Measurements from ENCODE around the gene ZNF462.
A peak's percentile ranks its signal among the peaks of the same experiment; 100 is the strongest.

The ZNF462 gene

DNA sequence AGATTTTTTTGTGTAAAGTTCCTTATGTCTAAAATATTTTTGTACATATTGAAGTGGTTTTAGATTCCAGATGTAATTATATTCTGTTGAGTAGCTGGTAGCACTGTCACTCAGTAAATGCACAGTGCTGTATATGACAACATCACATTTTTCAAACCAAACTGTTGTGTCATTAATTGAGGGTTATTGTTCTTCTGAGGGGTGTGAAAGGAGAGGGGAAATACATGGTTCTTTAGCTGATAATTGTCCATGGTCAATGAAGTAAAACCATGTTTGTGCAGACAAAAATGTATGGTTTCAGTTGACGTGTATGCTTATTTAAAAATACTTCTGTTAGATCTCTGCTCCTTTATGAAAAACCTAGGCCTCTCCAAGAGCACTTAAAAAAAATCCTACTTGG lies 3.3 kb downstream of the ZNF462 start:
- no peak overlapping the region for H3K27ac ChIP-seq
- TF ChIP-seq, protein P1, sequence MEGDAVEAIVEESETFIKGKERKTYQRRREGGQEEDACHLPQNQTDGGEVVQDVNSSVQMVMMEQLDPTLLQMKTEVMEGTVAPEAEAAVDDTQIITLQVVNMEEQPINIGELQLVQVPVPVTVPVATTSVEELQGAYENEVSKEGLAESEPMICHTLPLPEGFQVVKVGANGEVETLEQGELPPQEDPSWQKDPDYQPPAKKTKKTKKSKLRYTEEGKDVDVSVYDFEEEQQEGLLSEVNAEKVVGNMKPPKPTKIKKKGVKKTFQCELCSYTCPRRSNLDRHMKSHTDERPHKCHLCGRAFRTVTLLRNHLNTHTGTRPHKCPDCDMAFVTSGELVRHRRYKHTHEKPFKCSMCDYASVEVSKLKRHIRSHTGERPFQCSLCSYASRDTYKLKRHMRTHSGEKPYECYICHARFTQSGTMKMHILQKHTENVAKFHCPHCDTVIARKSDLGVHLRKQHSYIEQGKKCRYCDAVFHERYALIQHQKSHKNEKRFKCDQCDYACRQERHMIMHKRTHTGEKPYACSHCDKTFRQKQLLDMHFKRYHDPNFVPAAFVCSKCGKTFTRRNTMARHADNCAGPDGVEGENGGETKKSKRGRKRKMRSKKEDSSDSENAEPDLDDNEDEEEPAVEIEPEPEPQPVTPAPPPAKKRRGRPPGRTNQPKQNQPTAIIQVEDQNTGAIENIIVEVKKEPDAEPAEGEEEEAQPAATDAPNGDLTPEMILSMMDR (conservative IDR thresholded peaks at IDR 0.05): no peak
- TF ChIP-seq ZFX (IDR thresholded peaks at IDR 0.05): no peak

DNA sequence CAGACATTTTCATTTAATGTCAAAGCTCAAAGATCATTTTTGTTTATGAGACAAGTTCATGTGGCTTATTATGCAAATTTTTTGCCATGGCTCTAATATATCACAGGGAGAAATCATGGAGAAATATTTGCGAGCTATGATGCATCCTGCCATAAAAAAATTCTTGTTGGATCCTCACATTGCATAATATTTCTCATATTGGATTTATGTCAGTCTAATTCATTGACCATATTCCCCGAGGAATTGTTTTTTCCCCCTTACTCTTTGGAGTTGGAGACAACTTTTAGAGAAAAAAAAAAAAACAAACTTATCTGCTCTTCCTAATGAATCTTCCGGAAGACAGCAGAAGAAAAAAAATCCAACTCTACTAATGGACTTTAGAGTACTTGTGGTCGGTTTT lies 4.3 kb downstream of the ZNF462 start:
- no peak overlapping the region for H3K27ac ChIP-seq
- TF ChIP-seq, protein P1 (conservative IDR thresholded peaks at IDR 0.05): no peak
- TF ChIP-seq ZFX (IDR thresholded peaks at IDR 0.05): no peak

DNA sequence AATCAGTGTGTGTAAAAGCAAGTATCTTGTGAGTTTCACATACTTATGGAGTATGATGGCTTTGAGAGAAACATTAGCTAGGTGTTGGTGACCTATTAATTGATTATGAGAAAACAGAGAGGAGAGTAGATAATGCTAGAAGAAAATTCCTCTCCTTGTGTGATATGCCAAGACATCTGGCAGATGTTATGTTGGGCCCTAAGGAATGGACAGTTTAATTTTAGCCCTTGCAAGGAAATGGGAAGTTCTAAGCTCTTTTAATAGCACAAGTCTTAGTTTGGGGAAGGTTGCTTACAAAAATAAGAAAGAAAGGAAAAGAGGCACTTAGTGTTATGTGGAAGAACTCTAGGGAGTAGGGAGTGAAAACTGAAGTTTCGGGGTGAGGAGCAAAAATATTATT lies 5.1 kb downstream of the ZNF462 start:
- TF ChIP-seq ZFX (IDR thresholded peaks at IDR 0.05): no peak
- TF ChIP-seq, protein P1 (conservative IDR thresholded peaks at IDR 0.05): no peak

DNA sequence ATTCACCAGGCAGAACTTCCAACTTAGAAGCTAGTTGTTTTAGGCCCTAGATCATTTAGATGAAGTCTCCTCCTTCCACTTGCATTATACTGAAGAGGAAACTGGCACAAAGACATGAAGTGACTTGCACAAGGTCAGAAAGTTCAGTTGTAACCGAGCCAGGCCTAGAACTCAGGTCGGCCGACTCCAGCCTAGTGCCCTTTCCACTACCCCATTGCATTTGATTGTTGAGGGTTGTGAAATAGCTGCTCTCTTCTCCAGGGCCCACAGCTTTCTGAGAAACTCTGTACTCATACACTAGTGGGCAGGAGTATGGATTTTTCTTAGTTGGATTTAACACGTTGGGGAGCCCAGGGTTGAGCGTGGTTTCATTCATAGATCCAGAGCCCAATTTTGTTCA lies 5.6 kb downstream of the ZNF462 start:
- H3K27ac ChIP-seq: peak overlapping the region; percentile 60; the same call in 1 of the 2 replicates
- TF ChIP-seq ZFX (IDR thresholded peaks at IDR 0.05): no peak
- TF ChIP-seq, protein P1 (conservative IDR thresholded peaks at IDR 0.05): no peak

More for the DNA sequence above, 5.1 kb downstream of the ZNF462 start:
- no peak overlapping the region for H3K27ac ChIP-seq

DNA sequence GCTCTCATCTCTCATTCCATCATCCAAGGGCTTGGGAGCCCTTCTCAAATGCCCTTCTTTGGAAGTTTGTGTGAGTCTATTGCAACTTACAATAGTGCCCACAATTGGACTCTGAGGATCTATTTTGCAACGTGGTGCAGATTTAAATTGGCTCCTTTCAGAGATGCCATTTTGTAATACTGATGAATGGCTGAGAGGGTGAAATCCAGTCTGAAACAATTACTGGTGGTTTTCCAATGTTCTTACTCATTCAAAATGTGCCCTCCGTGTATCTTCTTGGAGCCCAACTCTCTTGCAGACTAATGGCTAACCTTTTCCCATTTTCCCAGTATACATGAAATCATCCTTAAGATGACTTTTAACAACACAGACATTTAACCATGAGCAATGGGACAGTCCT lies 6.1 kb downstream of the ZNF462 start:
- H3K27ac ChIP-seq: peak overlapping the region; percentile 60; the same call in 1 of the 2 replicates
- no peak for TF ChIP-seq ZFX (IDR thresholded peaks at IDR 0.05)
- TF ChIP-seq, protein P1 (conservative IDR thresholded peaks at IDR 0.05): no peak

DNA sequence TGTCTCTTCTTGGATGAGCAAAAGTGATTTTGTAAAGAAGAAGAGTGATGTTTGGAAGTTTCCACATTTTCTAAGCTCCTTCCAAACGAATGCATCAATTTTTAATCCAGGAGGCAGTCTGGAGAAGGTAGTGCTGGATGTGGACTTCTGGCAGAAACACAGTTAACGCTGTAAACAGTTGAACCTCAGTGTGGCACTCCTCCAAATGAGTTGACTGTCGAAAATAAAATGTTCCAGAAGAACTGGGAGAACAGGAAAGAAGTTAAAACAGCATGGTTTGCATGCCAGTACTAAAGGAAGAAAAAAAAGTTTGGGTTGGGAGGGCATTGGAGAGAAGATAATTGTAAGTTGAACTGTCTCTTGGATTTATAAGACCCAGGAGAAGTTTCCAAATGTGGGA lies 6.5 kb downstream of the ZNF462 start:
- no peak for TF ChIP-seq ZFX (IDR thresholded peaks at IDR 0.05)
- TF ChIP-seq, protein P1 (conservative IDR thresholded peaks at IDR 0.05): no peak
- H3K27ac ChIP-seq: peak overlapping the region; percentile 60; the same call in 1 of the 2 replicates

DNA sequence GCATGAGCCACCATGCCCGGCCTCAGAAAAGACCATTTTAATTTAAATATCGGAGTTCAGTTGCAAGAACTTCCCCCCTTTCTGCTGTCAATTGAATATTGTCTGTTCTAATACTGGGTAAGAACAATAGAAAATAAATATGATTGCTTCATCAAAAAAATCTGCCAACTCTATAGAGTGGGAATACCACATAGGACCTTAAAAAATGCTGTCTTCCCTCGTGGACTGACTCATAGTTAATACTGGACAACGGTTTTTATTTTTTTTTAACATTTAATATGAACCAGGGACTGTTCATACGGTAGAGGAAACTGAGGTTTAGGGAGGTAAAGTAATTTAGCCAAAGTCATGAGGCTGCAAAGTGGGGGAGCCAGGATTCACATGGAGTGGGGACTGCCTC lies 9.7 kb downstream of the ZNF462 start:
- H3K27ac ChIP-seq: no peak overlapping the region
- TF ChIP-seq, protein P1 (conservative IDR thresholded peaks at IDR 0.05): no peak
- TF ChIP-seq ZFX (IDR thresholded peaks at IDR 0.05): no peak
